Urothelium cell line (cell line): Measurements from ENCODE around the gene TP53TG5.

Source experiments
- DNase-seq: peaks from one replicate; pipeline ENCODE4 v3.0.0; 2011; ENCODE audit warnings: low spot score, mixed read lengths
- FAIRE-seq: peaks from 2 replicates; lab custom pipeline; 2011; peaks lifted over from hg19 to GRCh38; lab: Jason Lieb, UNC

Gene TP53TG5

DNA sequence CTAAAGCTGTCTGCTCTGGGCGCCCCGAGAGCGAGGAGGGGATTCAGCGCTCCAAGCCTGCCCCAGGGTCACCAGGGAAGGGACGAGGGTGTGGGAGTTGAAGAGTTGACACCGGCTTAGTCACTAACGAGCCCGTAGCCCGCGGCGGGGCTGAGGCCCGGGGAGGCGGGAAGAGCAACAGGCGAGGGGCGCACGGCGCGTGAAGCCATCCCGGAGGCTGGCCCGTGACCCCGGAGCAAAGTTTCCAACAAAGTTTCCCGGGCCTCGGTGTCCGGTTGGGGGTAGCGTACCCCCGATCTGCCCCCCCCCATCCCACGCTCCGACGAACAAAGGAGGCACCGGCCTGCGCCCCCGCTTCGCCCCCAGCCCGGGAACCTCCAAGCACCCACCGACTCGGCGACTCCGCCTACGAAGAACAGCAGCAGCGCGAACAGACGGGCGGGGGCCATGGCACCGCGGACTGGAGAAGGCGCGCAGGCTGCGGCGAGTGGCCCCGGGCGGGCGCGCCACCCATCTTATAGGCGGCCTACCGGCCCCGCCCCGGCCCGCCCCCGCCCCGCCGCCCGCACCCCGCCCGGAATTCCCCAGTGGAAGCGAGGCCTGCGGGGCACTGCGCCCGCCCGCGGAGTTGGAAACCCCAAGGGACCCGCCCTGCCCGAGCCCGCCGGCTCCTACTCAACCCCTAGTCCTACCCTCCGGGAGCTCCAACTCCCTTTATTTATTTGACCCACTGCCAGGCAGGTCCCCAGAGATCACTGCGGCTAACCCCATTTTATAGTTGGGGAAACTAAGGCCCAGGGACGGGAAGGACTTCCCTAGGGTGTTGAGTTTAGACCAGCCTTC, 30.0 kb downstream of the TP53TG5 start, which contains the start of gene SDC4:
Gene SDC4 (minus strand): TSS at position 489 of the 843 bp plus-strand sequence. CDS start 40 bp downstream, at position 449.
- FAIRE-seq = no peak
- peak; percentile 95 for DNase-seq

DNA sequence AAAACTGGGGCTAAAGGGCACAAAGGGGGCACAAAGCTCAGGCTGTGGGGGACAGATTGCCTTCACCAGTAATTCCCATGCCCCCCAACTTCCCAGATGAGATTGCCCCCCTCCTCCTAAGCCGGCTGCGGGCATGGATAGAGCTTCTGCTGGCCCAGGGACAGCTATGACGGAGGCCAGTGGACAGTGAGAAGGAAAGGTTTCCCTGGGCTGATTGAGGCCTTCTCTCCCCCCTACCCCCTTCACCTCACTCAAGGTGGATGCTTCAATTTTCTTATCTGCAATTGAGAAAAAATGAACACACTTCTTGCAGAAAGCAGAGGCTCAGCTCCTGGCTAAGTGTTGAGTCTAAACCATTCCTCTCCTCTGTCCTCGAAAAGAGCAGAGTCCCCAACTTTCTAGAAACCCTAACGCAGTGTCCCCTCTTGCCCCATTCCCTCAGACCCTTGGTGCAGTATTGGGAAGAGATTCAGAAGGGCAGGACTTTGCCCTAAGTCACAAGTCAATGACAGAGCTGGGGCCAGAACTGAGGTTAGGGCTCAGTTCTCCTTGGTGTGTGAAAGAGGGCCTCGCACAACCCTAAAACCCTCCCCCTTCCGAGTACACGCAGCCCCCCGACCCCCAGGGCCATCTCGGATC, 30.7 kb downstream of the TP53TG5 start:
- DNase-seq = no peak
- no peak for FAIRE-seq

DNA sequence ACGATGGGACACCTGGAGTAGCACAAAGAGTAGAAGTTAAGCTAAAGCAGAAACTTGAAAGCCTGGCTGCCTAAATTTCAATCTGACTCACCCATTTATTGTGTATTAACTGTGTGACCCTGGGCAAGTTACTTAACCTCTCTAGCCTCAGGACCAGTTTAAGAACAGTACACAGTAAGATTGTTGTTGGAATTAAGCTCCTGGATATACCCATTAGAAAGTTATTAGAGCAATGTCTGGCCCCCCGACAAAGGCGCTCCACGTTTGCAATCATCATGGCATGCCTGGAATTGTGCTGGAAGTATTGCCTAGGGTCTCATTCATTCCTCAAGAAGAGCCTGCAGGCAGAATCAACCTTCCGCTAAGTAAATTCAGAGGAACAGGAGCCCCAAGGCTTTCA, 31.3 kb downstream of the TP53TG5 start:
- DNase-seq (no peak), FAIRE-seq (no peak)

DNA sequence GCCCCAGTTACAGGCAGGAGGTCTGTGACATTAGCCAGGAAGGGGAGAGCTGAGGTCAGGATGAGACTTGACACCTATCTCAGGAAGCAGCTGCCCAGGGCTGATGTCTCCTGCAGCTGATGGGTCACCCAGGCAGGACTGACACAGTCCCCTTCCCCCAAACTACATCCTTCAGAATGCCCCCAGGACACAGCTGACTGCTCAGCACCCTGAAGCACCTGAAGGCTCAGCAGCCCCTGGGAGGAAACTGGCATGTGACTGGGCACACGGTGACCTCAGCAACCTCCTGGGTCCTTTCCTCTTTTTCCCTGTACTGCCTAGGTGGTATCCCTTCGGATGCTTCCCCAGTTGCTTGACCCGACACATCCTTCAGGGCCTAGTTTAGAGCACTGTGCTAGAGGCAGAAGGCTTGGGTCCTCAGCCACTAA, 31.8 kb downstream of the TP53TG5 start:
- no peak for FAIRE-seq
- DNase-seq = no peak

DNA sequence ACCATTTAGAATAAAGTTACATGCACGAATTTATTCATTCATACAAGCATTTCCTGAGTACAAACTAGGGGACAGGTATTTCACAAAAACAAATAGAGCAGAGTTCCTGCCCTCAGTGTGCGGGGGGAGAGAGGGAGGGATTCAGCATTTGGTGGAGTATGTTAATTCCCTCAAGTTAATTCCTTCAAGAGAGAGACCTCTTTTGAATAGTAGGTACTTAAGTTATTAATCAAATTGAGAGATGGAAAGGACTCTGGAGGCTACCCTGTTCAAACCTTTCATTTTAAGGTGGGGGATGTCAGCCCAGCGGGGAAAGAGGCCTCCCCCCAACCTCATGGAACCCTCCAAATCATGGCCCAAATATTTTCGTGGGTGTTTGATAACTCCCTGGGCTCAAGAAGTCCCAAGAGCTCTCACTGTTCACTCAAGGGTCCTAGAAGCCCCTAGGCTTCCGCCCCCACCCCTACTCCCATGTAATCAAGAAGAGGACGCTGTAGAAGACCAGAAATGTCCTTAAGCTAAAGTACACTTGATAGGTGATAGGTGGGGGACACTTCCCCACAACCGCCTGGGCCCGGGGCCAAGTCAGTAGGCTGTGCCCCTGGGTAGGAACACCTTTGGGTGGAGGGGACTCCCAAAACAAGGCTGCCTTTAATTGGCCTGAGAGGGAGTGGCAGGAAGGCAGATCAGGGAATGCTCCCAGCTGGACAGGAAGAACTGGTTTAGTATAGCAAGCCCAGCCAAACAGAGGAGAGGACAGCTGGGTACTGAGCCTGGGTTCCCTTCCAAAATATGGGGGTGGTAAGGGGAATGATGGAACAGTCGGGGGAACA, 32.8 kb downstream of the TP53TG5 start:
- FAIRE-seq (no peak), DNase-seq (no peak)

DNA sequence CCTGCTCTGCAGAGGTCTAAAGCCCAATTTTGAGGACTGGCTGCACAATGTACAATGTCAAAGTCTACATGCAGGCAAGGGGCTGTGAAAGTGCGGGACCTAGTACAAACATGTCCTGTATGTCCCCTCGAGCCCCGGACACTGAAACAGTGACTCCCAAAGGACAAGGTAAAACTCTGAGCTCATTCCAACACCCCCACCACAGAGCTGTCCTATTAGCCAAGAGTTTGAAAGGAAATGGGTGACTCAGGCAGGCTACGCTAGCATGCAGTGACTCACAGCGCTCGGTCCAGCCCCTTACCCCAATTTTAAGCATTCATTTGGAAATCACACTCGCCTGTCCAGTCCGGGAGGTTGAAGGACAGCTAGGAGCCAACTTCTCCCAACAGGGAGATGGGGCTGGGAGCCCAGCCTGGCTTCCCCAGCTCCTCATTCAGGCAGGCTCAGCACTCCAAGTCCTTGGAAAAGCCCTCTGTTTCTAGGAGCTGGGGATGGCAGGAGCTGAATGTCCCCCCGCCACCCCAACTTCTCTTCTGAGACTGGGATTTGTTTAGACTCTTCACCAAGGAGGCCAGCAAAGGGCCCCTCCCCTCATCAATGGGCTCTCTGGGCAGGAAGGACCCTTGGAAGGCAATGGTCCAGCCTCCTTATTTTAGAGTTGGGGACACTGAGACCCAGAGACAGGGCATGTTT, 33.8 kb downstream of the TP53TG5 start:
- DNase-seq (peak; percentile 89), FAIRE-seq (no peak)

DNA sequence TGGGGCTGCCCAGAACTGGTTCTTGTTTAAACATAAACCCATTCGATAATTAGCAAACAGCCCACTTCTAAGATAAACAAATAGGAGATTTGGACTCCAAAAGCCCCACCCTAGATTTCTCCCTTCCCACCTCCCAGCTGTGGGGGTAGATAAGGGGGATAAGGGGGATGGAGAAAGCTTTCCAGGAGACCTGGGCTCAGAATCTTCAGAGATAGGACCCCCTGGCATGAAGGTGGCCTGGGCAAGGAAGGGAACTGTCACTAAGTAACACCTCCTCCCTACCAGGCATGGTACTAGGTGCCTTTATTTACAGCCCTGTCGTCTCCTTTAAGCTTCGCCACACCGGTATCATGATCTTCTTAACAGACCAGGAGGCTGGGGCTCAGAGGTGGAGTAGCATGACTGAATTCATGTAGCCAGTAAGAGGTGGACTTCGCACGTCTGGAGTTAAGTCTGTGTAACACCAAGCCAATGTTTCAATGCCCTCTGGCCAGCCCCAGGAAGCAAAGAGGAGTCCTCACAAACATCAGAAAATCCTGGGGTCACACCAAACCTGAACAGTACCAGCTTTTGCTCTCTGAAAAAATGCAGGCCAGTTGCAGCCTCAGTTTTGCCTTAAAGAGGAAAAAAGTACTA, 34.5 kb downstream of the TP53TG5 start:
- DNase-seq = no peak
- no peak for FAIRE-seq

DNA sequence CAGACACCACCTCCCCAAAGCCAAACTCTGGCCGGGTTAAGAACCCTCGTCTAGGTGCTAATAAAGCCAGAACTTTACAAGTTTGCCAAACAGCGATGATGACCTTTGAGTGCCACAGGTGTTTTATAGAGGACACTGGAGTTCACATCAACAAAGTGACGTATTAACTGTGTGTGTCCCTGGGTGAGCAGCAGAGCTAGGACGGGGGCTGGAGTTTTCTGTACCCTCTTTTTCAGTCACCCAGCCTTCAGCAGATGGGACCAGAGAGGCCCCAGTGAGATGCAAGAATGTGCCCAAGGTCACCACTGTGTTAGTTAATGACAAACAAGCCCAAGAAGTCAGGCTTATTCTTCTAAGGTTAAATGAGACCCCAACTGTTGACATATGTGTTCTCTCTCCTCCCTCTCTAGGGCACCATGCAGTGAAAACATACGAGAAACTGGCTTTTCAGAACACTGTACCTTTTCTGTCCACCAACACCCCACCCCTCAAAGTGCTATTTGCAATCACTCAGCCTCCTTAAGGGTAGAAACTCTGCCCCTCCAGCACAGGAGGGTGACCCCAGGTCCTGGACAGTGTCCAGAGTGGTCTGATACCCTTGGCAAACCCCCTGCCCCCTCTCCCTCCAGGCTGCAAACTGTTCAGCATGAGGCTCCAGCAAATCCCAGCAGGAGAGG, 35.1 kb downstream of the TP53TG5 start:
- FAIRE-seq (no peak), DNase-seq (no peak)

DNA sequence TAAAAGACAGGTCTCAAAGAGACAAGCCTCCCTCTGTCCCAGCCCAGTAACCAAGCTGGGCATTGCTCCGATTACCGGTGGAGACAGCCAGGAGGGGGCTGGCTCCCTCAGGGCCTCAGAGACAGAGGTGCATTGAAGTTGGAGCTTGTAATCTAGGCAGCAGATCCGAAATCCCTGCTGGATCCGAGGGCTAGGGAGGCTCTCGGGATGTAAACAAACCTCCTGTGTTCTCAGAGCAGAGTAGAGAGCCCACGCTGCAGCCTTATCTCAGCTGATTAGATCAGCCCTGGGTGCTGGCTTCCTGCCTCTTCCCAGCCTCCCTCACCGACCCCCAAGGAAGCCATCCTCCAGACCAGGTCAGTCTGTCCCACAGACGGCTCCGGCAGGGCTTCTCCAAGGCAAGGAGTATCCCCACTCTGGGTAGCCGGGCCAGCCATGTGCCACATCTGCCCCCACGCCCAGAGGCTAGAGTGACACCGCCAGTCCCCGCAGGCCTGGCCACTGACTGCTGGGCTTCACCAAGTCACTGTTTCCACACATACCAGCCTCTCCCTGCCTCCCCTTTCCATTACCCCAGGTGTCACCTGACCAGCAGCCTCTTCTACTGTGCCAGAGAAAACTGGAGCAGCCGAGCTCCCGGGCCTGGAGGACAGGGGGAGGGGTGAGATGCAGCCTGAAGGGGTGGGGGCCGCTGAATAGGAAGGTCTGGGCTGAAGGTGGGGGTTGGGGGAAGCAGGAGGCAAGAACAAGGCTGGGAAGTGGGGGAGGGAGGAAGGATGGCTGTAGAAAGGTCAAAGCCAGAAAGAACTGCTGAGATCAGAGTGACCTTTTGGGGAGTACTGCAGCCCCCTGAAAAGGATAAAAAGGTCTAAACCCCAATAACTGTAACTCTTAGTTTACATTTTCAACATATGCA, 35.9 kb downstream of the TP53TG5 start:
- FAIRE-seq = peak; percentile 67
- DNase-seq = peak; percentile 85

DNA sequence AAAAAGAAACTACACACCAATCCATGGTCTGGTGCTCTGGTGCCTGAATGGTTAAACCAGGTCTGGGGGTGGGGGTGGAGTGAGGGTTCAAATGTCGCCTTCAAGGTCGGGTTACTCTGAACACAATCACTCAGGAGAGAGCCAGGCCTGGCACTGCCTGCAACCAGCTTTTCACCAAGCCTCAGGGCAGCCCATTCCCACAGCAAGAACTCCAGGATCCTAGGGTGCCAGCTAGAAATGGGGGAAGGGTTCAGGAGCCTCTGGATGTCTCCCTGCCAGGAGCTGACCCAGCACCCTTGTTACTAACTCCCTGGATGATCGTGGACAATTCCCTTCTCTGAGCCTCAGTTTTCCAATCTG, 36.6 kb downstream of the TP53TG5 start:
- no peak for FAIRE-seq

DNA sequence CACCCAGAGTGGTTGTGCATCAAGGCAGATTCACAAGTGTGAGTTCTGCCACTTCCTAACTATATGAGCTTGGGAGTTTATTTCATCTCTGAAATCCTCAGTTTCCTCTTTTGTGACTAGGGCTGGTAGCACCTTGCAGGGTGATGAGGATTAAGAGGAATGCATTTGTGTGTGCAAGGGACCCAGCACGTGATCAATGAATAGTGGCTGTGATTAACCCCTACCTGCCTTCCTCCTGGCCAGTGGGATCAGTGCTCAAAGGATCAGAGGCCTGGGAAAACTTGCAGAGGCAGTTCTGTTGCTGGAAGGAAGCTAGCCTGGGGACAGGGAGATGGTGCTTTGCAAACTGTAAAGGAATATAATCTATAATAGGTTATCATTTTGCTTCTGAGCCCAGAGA, 37.2 kb downstream of the TP53TG5 start:
- no peak for DNase-seq

More for the DNA sequence above, 36.6 kb downstream of the TP53TG5 start:
- DNase-seq = no peak

DNA sequence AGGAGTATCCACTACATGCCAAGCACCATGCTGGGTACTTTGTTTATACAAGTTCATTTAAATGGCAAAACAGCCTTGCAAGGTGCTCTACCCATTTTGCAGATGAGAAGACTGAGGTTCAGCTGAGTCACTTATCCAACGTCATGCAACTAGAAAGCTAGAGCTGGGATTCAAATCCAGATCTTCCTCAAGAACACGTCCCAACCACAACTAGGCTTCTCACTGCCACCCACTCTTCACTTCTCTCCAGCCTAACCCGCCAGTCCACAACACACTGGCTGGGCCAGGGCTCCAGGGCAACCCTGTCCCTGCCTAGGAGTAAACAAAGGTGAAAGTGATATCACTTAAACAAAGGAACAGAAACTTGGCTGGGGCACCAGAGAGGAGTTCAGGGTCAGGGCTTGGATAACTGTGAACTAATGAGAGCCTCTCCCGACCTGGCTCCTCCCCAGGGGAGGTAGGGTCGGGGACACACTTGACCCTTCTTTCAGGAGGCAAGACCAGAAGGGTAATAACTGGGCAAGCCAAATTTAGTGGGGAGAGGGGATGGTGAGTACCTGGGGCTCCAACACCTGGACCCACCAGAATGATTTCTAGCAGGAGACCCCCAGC, 37.8 kb downstream of the TP53TG5 start:
- no peak for FAIRE-seq
- no peak for DNase-seq

More for the DNA sequence above, 37.2 kb downstream of the TP53TG5 start:
- no peak for FAIRE-seq

DNA sequence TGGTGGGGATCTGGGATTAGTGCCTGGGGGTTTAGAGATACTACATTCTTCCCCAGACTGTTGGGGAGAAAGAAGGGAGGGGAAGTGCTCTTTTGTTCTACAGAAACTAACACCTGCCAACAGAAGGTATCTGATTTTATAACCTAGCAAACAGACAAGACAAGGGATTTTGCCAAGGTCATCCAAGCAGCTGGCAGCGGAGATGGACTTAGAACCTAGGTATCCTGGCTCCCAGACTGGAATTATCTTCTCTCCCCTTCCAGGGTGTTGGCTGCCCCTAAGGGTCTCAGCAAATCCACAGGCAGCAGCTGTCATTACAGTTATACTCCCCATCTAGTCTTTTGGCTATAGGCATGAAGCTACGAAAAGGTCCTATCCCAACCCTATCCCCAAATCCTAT, 38.3 kb downstream of the TP53TG5 start:
- no peak for DNase-seq
- FAIRE-seq = no peak

DNA sequence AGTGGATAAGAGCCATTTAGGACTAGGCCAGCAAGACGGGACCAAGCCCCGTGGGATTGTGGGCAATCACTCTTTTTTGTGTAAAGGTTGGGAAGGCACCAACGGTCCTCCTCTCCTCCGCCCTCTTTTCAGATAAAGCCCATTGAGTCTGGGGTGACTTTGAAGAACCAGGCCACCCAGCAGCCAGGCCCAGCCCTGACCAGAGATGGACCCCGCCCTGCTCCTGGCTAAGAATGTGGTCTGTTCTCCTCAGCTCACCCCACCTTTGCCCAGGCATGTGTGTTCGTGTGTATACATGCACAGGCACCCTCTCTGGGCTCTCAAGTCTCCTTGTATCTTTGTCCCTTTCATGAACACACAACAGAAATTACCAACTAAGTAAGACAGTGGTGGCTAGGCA, 39.0 kb downstream of the TP53TG5 start:
- DNase-seq (no peak), FAIRE-seq (no peak)

DNA sequence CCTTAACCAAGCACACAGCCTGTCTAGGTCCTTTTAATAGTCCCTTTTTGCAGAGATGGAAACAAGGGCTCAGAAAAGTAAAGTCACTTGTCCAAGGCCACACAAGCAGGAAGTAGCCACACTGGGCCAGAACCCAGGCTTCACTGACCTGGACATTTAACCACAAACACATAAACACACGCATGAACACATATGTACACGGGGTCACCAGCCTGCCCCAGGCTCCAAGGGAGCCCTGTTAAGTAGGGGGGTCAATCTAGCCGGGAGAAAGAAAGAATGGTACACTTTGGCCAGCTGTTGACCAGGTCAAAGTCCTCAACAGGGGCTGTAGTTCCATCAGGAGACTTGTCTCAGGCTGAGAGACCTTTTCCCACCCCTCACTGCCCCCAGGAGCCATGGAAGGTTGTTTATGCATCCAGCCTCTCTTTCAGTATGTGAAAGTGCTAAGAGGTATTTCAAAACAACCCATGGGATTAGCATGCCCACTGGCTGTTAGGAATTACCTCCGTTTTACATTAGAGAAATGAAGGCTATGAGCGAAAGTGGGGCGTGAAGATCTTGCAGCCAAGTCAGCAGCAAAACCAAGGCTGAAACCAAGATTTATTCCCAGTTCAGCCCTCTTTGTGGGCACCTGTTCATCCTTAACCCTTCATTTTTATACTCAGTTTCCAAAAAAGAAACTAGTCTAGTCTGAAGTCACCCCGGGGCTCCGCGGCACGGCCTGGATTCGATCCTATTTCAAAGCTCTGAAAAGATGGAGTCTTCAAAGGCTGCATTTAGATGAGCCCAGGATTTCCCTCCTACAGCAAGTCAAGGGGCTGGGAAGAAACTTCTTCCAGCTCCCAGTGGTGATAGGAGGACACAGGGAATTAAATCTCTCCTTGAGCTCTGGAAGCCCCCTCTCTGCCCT, 39.7 kb downstream of the TP53TG5 start:
- no peak for FAIRE-seq

DNA sequence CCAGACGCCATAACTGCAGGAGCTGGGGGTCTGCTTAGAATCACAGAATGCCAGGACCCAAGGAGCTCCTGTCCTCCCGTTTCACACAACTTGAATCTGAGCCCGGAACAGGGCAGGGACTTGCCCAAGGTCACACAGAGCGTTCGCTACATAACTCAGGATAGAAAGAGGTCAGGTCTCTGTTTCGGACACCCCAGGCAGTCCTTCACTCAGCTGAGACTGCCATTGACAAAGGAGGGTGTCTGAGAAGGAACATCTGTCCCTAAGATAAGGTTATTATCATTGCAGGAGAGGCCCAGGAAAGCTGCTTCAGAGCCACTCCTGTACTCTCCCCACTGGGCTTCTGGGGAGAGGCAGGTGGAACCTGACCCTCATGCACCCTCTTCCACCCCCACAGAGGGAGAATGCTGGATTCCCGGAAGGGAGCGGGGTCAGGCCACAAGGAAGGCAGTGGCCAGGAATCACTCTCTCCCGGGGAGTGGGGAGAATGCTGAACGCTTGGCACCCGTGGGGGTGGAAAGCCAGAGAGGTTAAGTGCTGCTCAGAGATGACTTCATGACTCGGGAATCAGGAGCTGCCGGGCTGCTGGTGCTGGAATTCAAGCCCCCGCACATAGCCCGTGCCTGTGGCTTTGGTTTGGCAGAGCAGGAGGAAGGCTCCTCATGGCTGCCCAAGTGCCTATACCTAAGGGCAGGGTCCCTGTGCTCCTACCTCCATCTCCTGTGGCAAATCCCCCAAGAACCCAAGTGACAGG, 40.6 kb downstream of the TP53TG5 start:
- DNase-seq (peak; percentile 95), FAIRE-seq (peak; percentile 40)

More for the DNA sequence above, 39.7 kb downstream of the TP53TG5 start:
- no peak for DNase-seq
